Type B pancreatic cell (in vitro differentiated cells): ENCODE measurements around the gene PGAM4. TPM values are rescaled to one million over a fixed set of nuclear protein-coding genes. Genes with fewer than 3 reads are reported as not detected.
"Not testable (repeated sequence)": the region's sequence is repeated elsewhere in the genome, so short reads cannot be mapped to it uniquely, and the experiment has no call there.

Experiments
- DNase-seq: peaks from one replicate; pipeline ENCODE4 v3.0.0; 2021; ENCODE audit warnings: mixed read lengths; ENCODE audit not compliant: unreplicated experiment; ENCODE audit errors: extremely low spot score
- H3K27ac Mint-ChIP-seq: 2 replicates; pipeline ENCODE4 v1.8.0; 2021; ENCODE audit warnings: mild to moderate bottlenecking, mixed read lengths
- H3K27me3 Mint-ChIP-seq: 2 replicates; pipeline ENCODE4 v1.8.0; 2021; ENCODE audit warnings: mixed read lengths
- H3K36me3 Mint-ChIP-seq: 2 replicates; pipeline ENCODE4 v1.8.0; 2021; ENCODE audit warnings: mixed read lengths
- H3K4me1 Mint-ChIP-seq: one replicate; pipeline ENCODE4 v1.8.0; 2021; ENCODE audit warnings: mixed read lengths; ENCODE audit not compliant: unreplicated experiment
- H3K4me3 Mint-ChIP-seq: 2 replicates; pipeline ENCODE4 v1.8.0; 2021; ENCODE audit warnings: mild to moderate bottlenecking, mixed read lengths
- H3K9me3 Mint-ChIP-seq: 2 replicates; pipeline ENCODE4 v1.8.0; 2021; ENCODE audit warnings: mixed read lengths
- CTCF ChIP-seq: fragments of 200-600 bp; sonication (generic); conservative IDR thresholded peaks from 2 replicates; pipeline ENCODE4 v1.5.0; 2021; ENCODE audit warnings: antibody characterized with exemption, mild to moderate bottlenecking
- total RNA-seq: library from RNA; stranded (reverse); gene quantifications from 2 replicates; pipeline ENCODE4 v1.2.1, GENCODE V29; 2021; ENCODE audit warnings: low replicate concordance

Gene PGAM4
- total RNA-seq, 1 donor from 2014 or later, result not detected

- Mint-ChIP-seq H3K4me1 (no peaks in the 10 kb centered on the region), H3K4me3 (no peak overlapping the region), H3K9me3 (no peaks in the 10 kb centered on the region), H3K27me3 (no peaks in the 10 kb centered on the region), H3K36me3 (no peaks in the 10 kb centered on the region), H3K27ac (no peak overlapping the region)
- DNase-seq, result no peak
- TF ChIP-seq CTCF, result no peak
Observed at GRCh38 chrX:77924320-77924859, 45.0 kb downstream of the PGAM4 start.

- no peak for TF ChIP-seq CTCF
- H3K9me3 Mint-ChIP-seq, result no peaks in the 10 kb centered on the region
- no peak overlapping the region for H3K27ac Mint-ChIP-seq
- DNase-seq, result no peak
- H3K36me3 Mint-ChIP-seq, result no peaks in the 10 kb centered on the region
- no peak overlapping the region for H3K4me3 Mint-ChIP-seq
- H3K27me3 Mint-ChIP-seq, result no peaks in the 10 kb centered on the region
- H3K4me1 Mint-ChIP-seq, result no peaks in the 10 kb centered on the region
Observed at GRCh38 chrX:77922787-77923186, 46.7 kb downstream of the PGAM4 start.

GRCh38 chrX:77919370-77919769 lies 50.1 kb downstream of the PGAM4 start:
- not testable (repeated sequence) for H3K27ac Mint-ChIP-seq, H3K4me3 Mint-ChIP-seq, H3K9me3 Mint-ChIP-seq, DNase-seq, H3K27me3 Mint-ChIP-seq, H3K36me3 Mint-ChIP-seq, H3K4me1 Mint-ChIP-seq

- TF ChIP-seq CTCF, result no peak
- H3K9me3 Mint-ChIP-seq, result no peaks in the 10 kb centered on the region
- no peak overlapping the region for H3K27ac Mint-ChIP-seq
- no peaks in the 10 kb centered on the region for H3K36me3 Mint-ChIP-seq
- DNase-seq, result no peak
- H3K27me3 Mint-ChIP-seq, result no peaks in the 10 kb centered on the region
- H3K4me3 Mint-ChIP-seq, result no peak overlapping the region
- H3K4me1 Mint-ChIP-seq, result no peaks in the 10 kb centered on the region
Observed at GRCh38 chrX:77918568-77918967, 50.9 kb downstream of the PGAM4 start.

Other genes with a start within 250 kb of the PGAM4 start
- 86.7 and 110 TPM in 2 replicates for gene ATRX, start 183.4 kb downstream of the PGAM4 start, total RNA-seq
- gene MAGT1, start 74.2 kb downstream of the PGAM4 start, total RNA-seq, result 57.8 and 59.5 TPM in 2 replicates
- 245 and 387 TPM in 2 replicates for gene COX7B, start 70.2 kb downstream of the PGAM4 start, total RNA-seq
- gene ATP7A, start 58.9 kb downstream of the PGAM4 start, total RNA-seq, result 11.1 and 12.0 TPM in 2 replicates
- gene PGK1, start 134.6 kb upstream of the PGAM4 start, total RNA-seq, result 203 and 228 TPM in 2 replicates
- gene TAF9B, start 170.0 kb upstream of the PGAM4 start, total RNA-seq, result 11.6 and 25.1 TPM in 2 replicates